Mesendoderm (in vitro differentiated cells): ENCODE results near the gene ESRP2. TPM values are rescaled to one million over a fixed set of nuclear protein-coding genes. Genes with fewer than 3 reads are reported as not detected.

Experiments
- small RNA-seq: library from polyadenylated mRNA; stranded (forward); fragments of <200 nt; extraction: miRNeasy Mini kit (QIAGEN cat#:217004); gene quantifications from one replicate; pipeline ENCODE3, GENCODE V24; 2013; ENCODE audit not compliant: insufficient read depth

Gene ESRP2

Small RNAs within 50 kb of the gene (small RNA-seq; reads per million reads assigned to genes)
- gene RF00554 (not detected), gene RNU6-1262P (not detected)
